GM12801 (cell line): ENCODE measurements around the gene NLN.

Experiments used
- CTCF ChIP-seq: IDR thresholded peaks from one replicate; pipeline ENCODE4 v1.5.1; 2011; ENCODE audit warnings: control low read depth; ENCODE audit not compliant: insufficient read length; ENCODE audit errors: extremely low read depth

The NLN gene

GRCh38 chr5:65721720-65722574, at the start of gene NLN, which contains the start of gene SGTB:
Gene NLN, plus strand, starts transcription at chr5:65722205. Its CDS starts 169 bp downstream, at chr5:65722374.
Gene SGTB, minus strand, starts transcription at chr5:65722109. Its CDS starts 1,302 bp downstream, at chr5:65720807.
- no peak for TF ChIP-seq CTCF

- no peak for TF ChIP-seq CTCF
Measured at GRCh38 chr5:65672796-65673195, 49.2 kb upstream of the NLN start.

GRCh38 chr5:65674749-65675148, 47.3 kb upstream of the NLN start:
- no peak for TF ChIP-seq CTCF

GRCh38 chr5:65682148-65682547, 39.9 kb upstream of the NLN start:
- TF ChIP-seq CTCF: no peak

GRCh38 chr5:65693121-65693520, 28.9 kb upstream of the NLN start:
- no peak for TF ChIP-seq CTCF

GRCh38 chr5:65695162-65695755, 26.7 kb upstream of the NLN start:
- TF ChIP-seq CTCF: no peak

GRCh38 chr5:65695896-65696295, 26.1 kb upstream of the NLN start:
- TF ChIP-seq CTCF: no peak
